ENCODE results near the gene PPP1R3F.
A peak's percentile ranks its signal among the peaks of the same experiment; 100 is the strongest.

PPP1R3F gene

GRCh38 chrX:49249071-49249470, 20.5 kb upstream of the PPP1R3F start:
- no peak for DNase-seq (ENCODE audit: low spot score)

DNA sequence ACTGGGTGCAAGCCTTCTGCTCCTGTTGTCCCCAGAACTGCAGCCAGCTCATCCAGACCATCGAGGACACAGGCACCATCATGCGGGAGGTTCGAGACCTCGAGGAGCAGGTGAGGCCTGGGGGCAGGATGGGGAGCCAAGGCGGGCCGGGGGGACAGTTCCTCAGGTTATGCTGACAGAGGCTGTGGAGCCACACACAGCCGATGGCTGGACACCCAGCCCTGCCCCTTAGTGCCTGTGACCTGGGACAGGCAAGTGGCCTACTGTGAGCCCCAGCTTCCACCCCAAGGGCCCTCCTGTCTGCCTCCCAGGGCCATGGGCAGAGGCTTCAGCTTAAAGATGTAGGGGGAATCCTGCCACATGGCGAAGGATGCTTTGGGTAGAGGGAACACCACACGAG, 20.0 kb upstream of the PPP1R3F start:
- DNase-seq (ENCODE audit: low spot score) = no peak

- DNase-seq (ENCODE audit: low spot score) = no peak
Measured at GRCh38 chrX:49250066-49250465, 19.5 kb upstream of the PPP1R3F start.

GRCh38 chrX:49250578-49250977, 19.0 kb upstream of the PPP1R3F start:
- DNase-seq (ENCODE audit: low spot score) = no peak

GRCh38 chrX:49251325-49251724, 18.3 kb upstream of the PPP1R3F start:
- DNase-seq (ENCODE audit: low spot score) = no peak

GRCh38 chrX:49254639-49255038, 15.0 kb upstream of the PPP1R3F start:
- DNase-seq (ENCODE audit: low spot score) = no peak

- no peak for DNase-seq (ENCODE audit: low spot score)
Measured at GRCh38 chrX:49256268-49256995, 13.2 kb upstream of the PPP1R3F start.

- DNase-seq (ENCODE audit: low spot score) = no peak
Measured at GRCh38 chrX:49257074-49257790, 12.4 kb upstream of the PPP1R3F start.

GRCh38 chrX:49257846-49258748, 11.5 kb upstream of the PPP1R3F start:
- no peak for DNase-seq (ENCODE audit: low spot score)

- DNase-seq (ENCODE audit: low spot score) = no peak
Measured at GRCh38 chrX:49258749-49259124, 10.9 kb upstream of the PPP1R3F start.

DNA sequence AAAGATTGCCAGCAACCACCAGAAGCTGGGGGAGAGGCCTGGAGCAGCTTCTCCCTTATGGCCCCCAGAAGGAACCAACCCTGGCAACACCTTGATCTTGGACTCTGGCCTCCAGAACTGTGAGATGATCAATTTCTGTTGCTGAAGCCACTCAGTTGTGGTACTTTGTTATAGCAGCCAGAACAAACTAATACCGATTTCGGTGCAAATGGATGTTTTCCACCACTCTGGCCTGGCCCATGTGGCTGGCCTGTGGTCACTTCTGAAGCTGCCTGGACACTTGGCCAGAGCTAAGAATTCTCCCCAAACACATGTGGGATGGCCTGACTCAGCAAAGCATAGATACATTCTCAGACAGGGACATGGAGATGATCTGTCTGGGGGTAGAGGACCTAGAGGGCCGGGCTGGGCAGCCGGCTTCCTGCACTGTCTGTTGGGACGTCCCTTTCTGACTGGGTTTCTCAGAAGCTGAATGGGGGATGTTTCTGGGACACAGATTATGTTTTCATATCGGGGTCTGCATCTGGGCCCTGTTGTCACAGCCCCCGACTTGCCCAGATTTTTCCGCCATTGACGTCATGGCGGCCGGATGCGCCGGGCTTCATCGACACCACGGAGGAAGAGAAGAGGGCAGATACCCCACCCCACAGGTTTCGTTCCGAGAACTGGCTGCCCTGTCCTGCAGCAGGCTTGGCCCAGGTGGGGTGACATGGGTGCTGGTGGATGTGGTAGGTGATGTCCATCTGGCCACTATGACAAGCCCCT, 9.2 kb upstream of the PPP1R3F start:
- DNase-seq (ENCODE audit: low spot score) = no peak

DNA sequence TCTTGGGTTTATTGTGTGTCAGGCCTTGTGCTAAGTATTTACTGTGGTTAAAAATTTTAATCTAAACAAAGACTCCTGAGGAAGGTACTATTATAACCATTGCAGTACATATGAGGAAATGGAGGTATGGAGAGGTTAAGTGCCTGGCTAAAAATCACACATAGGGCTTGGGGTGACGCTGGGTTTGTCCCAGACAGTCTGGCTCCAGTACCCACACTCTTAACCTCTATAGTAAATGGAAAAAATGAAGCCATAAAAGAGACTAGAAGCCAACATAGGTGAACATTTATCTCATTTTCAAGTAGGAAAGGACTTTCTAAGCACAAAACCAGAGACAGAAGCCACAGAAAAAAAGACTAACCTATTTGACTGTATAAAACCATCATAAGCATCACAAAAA, 7.0 kb upstream of the PPP1R3F start:
- no peak for DNase-seq (ENCODE audit: low spot score)

- no peak for DNase-seq (ENCODE audit: low spot score)
Measured at GRCh38 chrX:49263631-49264030, 6.0 kb upstream of the PPP1R3F start.

DNA sequence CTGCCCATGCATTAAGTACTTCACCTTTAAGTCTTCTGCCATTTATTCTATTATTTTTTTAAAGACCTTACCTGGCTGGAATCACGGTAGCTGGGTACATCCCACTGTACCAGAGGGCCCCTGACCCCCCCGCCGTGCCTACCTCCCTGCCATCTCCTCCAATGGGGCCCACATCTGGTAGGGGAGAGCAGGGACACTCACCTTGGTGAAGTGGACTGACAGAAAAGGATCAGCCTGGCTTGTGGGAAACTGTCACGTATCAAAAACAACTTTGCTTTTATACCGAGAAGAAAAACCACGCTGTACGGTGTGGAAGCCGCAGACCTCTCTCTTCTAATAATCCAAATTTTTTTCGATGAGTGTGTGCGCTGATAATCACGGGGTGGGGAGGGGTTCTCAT, 5.1 kb upstream of the PPP1R3F start, which contains the start of gene FOXP3:
Gene FOXP3 (minus strand): TSS at position 251 of the 400 bp plus-strand sequence. CDS start 6,205 bp downstream, outside the sequence.
- no peak for DNase-seq (ENCODE audit: low spot score)

DNA sequence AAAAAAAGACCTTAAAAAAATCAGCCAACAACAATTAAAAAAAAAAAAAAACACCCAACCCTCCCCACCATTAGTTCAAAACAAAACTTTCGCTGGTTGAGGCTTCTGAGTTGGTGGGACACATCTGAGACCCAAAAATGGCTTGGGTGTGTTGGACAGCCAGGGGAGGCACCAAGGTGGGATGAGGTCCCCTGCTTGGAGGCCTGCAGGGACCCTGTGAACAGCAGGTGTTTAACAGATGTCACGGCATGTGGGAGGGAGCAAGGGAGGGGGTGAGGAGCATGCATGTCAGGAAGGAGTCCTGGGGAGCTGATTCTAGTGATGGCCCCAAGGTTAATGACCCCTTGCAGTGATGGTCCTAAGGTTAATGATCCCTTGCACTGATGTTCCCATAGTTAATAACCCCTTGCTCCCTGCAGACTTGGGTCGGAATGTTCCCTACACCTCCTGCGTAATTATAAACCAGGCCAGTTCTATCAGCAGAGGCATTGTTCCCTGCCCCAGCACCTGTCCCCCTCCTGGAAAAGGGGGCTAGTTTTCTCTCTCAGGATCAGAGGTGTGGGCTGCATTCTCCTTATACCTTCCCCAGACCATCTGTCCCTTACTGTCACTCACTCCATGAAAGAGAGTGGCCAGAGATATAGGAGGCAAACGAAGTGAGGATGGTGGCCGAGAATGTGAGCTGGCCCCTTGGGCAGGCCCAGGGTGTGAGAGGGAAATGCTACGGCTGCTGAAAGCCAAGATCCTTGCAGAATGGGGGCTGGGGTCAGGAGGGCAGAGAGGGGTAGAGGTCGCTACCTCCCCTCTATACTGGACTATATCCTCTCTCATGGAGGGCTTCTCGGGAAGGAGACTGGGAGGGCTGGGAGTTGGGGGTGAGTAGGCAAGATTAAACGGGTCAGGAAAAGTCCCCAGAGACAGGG, 2.8 kb upstream of the PPP1R3F start:
- no peak for DNase-seq (ENCODE audit: low spot score)

DNA sequence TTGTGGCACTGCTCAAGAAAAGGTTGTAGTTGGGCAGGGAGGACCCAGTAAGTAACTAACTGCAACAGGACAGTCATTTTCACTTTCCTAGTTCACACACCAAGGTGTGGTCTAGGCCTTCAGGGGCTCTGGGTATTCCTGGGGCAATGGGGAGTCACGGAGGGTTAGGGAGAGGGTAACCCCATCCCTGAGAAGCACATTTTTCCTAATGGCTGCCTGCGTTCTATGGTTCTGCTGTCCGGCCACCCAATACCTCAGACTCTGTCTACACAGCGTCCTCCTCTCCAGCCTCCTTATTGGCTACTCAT, 937 bp upstream of the PPP1R3F start:
- no peak for DNase-seq (ENCODE audit: low spot score)

DNA sequence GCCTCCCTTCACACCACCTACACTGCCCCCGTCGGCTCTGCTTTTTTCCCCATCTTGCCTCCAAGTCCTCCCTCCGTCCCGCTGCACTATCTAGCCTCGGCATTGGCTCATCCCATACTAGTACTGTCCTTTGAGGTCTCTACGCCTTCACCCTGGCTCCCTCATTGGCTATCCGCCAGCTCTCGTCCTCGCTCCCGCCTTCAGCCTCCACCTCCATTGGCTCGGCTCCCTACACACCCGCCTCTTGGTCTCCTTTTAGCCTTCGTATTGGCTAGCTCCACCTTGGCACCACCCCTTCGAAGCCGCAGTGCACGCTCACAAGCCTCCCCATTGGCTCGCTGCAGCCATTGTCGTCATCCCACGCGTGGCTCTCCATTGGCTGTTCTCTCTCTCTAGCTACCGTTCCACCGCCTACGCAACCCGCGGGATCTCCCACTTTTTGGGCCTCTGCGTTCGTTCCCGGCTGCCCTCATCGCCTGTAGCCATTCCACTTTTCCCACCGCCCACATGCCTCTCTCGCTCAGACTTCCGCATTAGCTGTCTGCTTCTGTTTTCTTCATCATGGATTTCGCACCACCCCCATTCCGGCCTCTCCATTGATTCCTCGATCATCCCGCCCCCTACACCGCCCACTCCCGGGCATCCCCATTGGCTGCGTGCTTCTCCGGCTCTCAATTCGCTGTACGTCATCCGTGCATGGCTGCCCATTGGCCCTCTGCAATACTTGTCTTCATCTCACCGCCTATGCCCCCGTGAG, 405 bp upstream of the PPP1R3F start:
- peak; percentile 98 for DNase-seq (ENCODE audit: low spot score)

DNA sequence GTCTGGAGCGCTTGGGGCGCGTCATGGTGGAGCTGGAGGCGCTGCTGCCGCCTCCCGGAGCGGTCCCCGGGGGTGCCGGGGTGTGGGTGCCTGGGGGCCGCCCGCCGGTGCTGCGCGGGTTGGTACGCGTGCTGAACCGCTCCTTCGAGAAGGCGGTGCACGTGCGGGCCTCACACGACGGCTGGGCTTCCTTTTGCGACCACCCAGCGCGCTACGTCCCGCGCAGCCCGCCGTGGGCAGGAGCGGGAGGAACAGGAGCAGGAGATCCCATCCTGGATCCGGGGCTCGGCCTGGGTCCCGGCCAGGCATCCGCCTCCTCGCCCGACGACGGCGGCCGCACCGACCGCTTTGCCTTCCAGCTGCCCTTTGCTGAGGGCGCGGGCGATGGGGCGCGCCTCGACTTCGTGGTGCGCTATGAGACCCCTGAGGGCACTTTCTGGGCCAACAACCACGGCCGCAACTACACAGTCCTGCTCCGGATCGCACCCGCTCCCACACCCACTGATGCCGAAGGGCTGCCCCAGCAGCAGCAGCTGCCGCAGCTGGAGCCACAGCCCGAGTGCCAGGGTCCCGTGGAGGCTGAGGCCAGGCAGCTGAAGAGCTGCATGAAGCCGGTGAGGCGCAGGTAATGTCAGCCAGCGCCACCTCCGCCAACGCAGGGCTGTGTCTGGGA, 792 bp downstream of the PPP1R3F start:
- no peak for DNase-seq (ENCODE audit: low spot score)

DNA sequence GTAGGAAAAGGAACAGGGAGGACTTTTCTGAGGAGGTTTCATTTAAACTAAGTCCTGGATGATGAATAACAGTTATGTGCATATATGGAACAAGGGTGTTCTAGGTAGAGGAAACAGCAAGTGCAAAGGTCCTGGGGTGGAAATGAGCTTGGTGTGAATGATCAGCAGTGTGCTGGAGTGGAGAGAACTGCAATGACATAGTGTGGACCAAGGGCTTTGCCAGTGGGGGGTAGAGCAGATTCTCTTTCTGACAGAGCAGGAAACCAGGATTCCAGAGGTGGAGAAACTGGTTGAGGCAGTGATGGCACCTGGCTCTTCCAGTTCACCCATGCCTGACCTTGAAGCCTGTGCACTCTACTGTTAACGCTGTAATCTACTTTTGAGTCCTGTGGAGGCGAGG, 1.7 kb downstream of the PPP1R3F start:
- DNase-seq (ENCODE audit: low spot score) = no peak

GRCh38 chrX:49272421-49272820, 2.8 kb downstream of the PPP1R3F start:
- DNase-seq (ENCODE audit: low spot score) = no peak

Data from Ammon's horn (tissue), 1 donor.